Upper lobe of left lung (tissue), 6 donors: ENCODE data around the gene FAM53A. TPM values are rescaled to one million over a fixed set of nuclear protein-coding genes. Genes with fewer than 3 reads are reported as not detected.
"Not testable (repeated sequence)": the region's sequence is repeated elsewhere in the genome, so short reads cannot be mapped to it uniquely, and the experiment has no call there.

Source experiments
- ATAC-seq, 2 donors: fragments of 200-7000 bp; cut with Tn5 transposase; one replicate each; pipeline ENCODE4 v1.9.1; 2022; ENCODE audit warnings: mild to moderate bottlenecking in 2 of 2, moderate library complexity in 2 of 2; ENCODE audit not compliant: low FRiP score in 2 of 2
- DNase-seq, 2 donors: peaks; one replicate each; pipeline ENCODE4 v3.0.0-alpha.2; 2019 to 2020
- H3K27ac ChIP-seq, 4 donors: fragments of 200-600 bp; sonication (generic); one replicate each; pipeline ENCODE4 v1.5.1; 2016 to 2019
- H3K27me3 ChIP-seq, 4 donors: fragments of 200-600 bp; sonication (generic); one replicate each; pipeline ENCODE4 v1.5.1; 2017 to 2019
- H3K36me3 ChIP-seq, 4 donors: fragments of 200-600 bp; sonication (generic); one replicate each; pipeline ENCODE4 v1.5.1; 2016 to 2019
- H3K4me1 ChIP-seq, 4 donors: fragments of 200-600 bp; sonication (generic); one replicate each; pipeline ENCODE4 v1.5.1; 2018 to 2019
- H3K4me3 ChIP-seq, 4 donors: fragments of 200-600 bp; sonication (generic); one replicate each; pipeline ENCODE4 v1.5.1; 2017 to 2019; ENCODE audit warnings: mild to moderate bottlenecking in 2 of 4, moderate library complexity in 1 of 4
- H3K9me3 ChIP-seq, 4 donors: fragments of 200-600 bp; sonication (generic); one replicate each; pipeline ENCODE4 v1.5.1; 2018 to 2019
- CTCF ChIP-seq, 6 experiments: fragments of 450-650 bp in 4 of 6; fragments of 200-600 bp in 2 of 6; sonication (generic) in 2 of 6; IDR thresholded peaks; one replicate each; pipeline ENCODE4 v1.5.1; 2016 to 2019; ENCODE audit warnings: antibody characterized with exemption in 6 of 6
- EP300 ChIP-seq, 4 donors: sonication (generic); formaldehyde crosslinking; IDR thresholded peaks; one replicate each; pipeline ENCODE4 v1.5.1; 2017; ENCODE audit warnings: antibody characterized with exemption in 4 of 4, control low read depth in 2 of 4
- POLR2A ChIP-seq, 4 donors: fragments of 450-650 bp; IDR thresholded peaks; one replicate each; pipeline ENCODE4 v1.5.1; 2016 to 2017; ENCODE audit warnings: antibody characterized with exemption in 4 of 4, mild to moderate bottlenecking in 2 of 4
- POLR2AphosphoS5 ChIP-seq, 2 donors: sonication (generic); formaldehyde crosslinking; IDR thresholded peaks; one replicate each; pipeline ENCODE4 v1.5.1; 2017; ENCODE audit warnings: antibody characterized with exemption in 2 of 2
- WGBS, 2 donors: methylation state at CpG; one replicate each; pipeline ENCODE4 v1.1.5; 2017 to 2018; 5-methylcytosine and 5-hydroxymethylcytosine counted together
- total RNA-seq, 6 donors: library from RNA; depleted of rRNA in 4 of 6; stranded (reverse); fragments of >200 nt in 4 of 6; gene quantifications; one replicate each; pipeline versions ENCODE4 v1.1.0 to v1.2.1, GENCODE V29; 2016 to 2021
- donor health status: DM: no; HTN: no; CAD: no; lungs with moderate emphysema.
- donor health status: DM: no; HTN: yes; CAD: no; lungs with severe emphysema.

Gene FAM53A
- total RNA-seq, 6 donors from 2014 or later, result 0.59 to 17.8 (median 2.5) TPM

- H3K4me3 ChIP-seq, result no peak overlapping the region
- WGBS, 2 donors, result 96 to 100% methylated on average over 1 of the region's 1 CpG
- no peaks in the 10 kb centered on the region for H3K9me3 ChIP-seq
- ATAC-seq, result no peak
- peaks cover 5 to 8% (median 5%) of the 10 kb centered on the region in 4 donors for H3K4me1 ChIP-seq
- peaks cover 12 to 51% (median 28%) of the 10 kb centered on the region in 4 donors for H3K36me3 ChIP-seq
- no peaks in the 10 kb centered on the region for H3K27me3 ChIP-seq
- TF ChIP-seq POLR2A (IDR thresholded peaks at IDR 0.05) (no peak), CTCF (IDR thresholded peaks at IDR 0.05) (no peak), POLR2AphosphoS5 (IDR thresholded peaks at IDR 0.05) (no peak)
- no peak for DNase-seq
- H3K27ac ChIP-seq, result no peak overlapping the region
Observed at GRCh38 chr4:1703867-1704266, 19.8 kb upstream of the FAM53A start.

- H3K27me3 ChIP-seq, H3K4me3 ChIP-seq, DNase-seq, ATAC-seq, H3K9me3 ChIP-seq, H3K4me1 ChIP-seq: not testable (repeated sequence)
- WGBS, 2 donors, result 56 to 81% methylated on average over 8 of the region's 8 CpGs
- Histone ChIP-seq H3K36me3 (peaks cover 16 to 71% (median 39%) of the 10 kb centered on the region in 4 donors), H3K27ac (peak overlapping the region in 2 of 4 donors; percentile 6 to 40)
Observed at GRCh38 chr4:1701671-1702070, 17.6 kb upstream of the FAM53A start.

- no peaks in the 10 kb centered on the region for H3K27me3 ChIP-seq
- DNase-seq, result no peak
- ATAC-seq, result no peak
- peaks cover 0 to 16% (median 0%) of the 10 kb centered on the region in 4 donors for H3K4me1 ChIP-seq
- no peaks in the 10 kb centered on the region for H3K9me3 ChIP-seq
- TF ChIP-seq CTCF (IDR thresholded peaks at IDR 0.05), result no peak
- no peak overlapping the region for H3K27ac ChIP-seq
- H3K4me3 ChIP-seq, result no peak overlapping the region
- 81 to 85% methylated on average over 5 of the region's 5 CpGs for WGBS, 2 donors
- H3K36me3 ChIP-seq, result peaks cover 14 to 85% (median 69%) of the 10 kb centered on the region in 4 donors
Observed at GRCh38 chr4:1695913-1696312, 11.8 kb upstream of the FAM53A start.

GRCh38 chr4:1693131-1693896 lies 9.2 kb upstream of the FAM53A start:
- peak overlapping the region in 1 of 4 donors; percentile 20 for H3K27ac ChIP-seq
- peaks cover 0 to 74% (median 62%) of the 10 kb centered on the region in 4 donors for H3K36me3 ChIP-seq
- DNase-seq, result peak in 1 of 2 donors; percentile 83
- peak; percentile 89 to 91 for ATAC-seq
- H3K4me3 ChIP-seq, result no peak overlapping the region
- peaks cover 0 to 16% (median 0%) of the 10 kb centered on the region in 4 donors for H3K4me1 ChIP-seq
- H3K9me3 ChIP-seq, result no peaks in the 10 kb centered on the region
- no peaks in the 10 kb centered on the region for H3K27me3 ChIP-seq
- TF ChIP-seq EP300 (IDR thresholded peaks at IDR 0.05), result no peak
- TF ChIP-seq POLR2A (IDR thresholded peaks at IDR 0.05), result no peak
- TF ChIP-seq POLR2AphosphoS5 (IDR thresholded peaks at IDR 0.05), result no peak
- TF ChIP-seq CTCF (IDR thresholded peaks at IDR 0.05), result peak; percentile 83 to 95 (median 88)
- WGBS, 2 donors, result 27 to 31% methylated on average over 7 of the region's 7 CpGs

- Histone ChIP-seq H3K27me3 (no peaks in the 10 kb centered on the region), H3K36me3 (peaks cover 0 to 63% (median 53%) of the 10 kb centered on the region in 4 donors), H3K4me3 (no peak overlapping the region), H3K9me3 (no peaks in the 10 kb centered on the region), H3K27ac (no peak overlapping the region), H3K4me1 (peaks cover 0 to 16% (median 0%) of the 10 kb centered on the region in 4 donors)
- WGBS, 2 donors, result 76 to 86% methylated on average over 6 to 9 of the region's 9 CpGs
- TF ChIP-seq POLR2AphosphoS5 (IDR thresholded peaks at IDR 0.05) (no peak), EP300 (IDR thresholded peaks at IDR 0.05) (no peak)
- DNase-seq, result no peak
- ATAC-seq, result no peak
Observed at GRCh38 chr4:1691737-1692373, 7.7 kb upstream of the FAM53A start.
